GM12878 (cell line): ENCODE measurements around the gene EHMT2. TPM values are rescaled to one million over a fixed set of nuclear protein-coding genes. Genes with fewer than 3 reads are reported as not detected.

Source experiments
- ATAC-seq: fragments of 200-7000 bp; cut with Tn5 transposase; 3 replicates; pipeline ENCODE4 v1.9.1; 2020; ENCODE audit warnings: mild to moderate bottlenecking, moderate library complexity
- BruUV-seq: library from RNA; stranded (reverse); fragments of 400-500 nt; replicated peaks from 2 replicates; lab custom pipeline; 2021; lab: Mats Ljungman, UMichigan
- CTCF ChIA-PET: fragments of 300-600 bp; sonication (Branson Sonifier 250); formaldehyde crosslinking; extraction: SDS; loops from one replicate; lab custom pipeline; 2021; ENCODE audit warnings: inconsistent platforms; lab: Yijun Ruan, JAX
- POLR2A ChIA-PET: fragments of 350-600 bp; formaldehyde crosslinking; extraction: SDS; loops from one replicate; lab custom pipeline; 2021; ENCODE audit warnings: inconsistent platforms; lab: Charles Lee
- RAD21 ChIA-PET: fragments of 300-600 bp; sonication (Branson Sonifier 250); formaldehyde crosslinking; loops from one replicate; lab custom pipeline; 2023; ENCODE audit warnings: antibody characterized with exemption; ENCODE audit not compliant: unreplicated experiment; lab: Charles Lee
- SMC1A ChIA-PET: fragments of 300-600 bp; sonication (Branson Sonifier 250); formaldehyde crosslinking; loops from one replicate; lab custom pipeline; 2023; ENCODE audit not compliant: unreplicated experiment, uncharacterized antibody; lab: Charles Lee
- DNase-seq: peaks from one replicate; pipeline ENCODE4 v3.0.0-alpha.2; 2011; ENCODE audit warnings: low read depth, low spot score
- FAIRE-seq: peaks from 3 replicates; lab custom pipeline; 2011; peaks lifted over from hg19 to GRCh38; lab: Jason Lieb, UNC
- H2AFZ ChIP-seq: 2 replicates; pipeline ENCODE4 v1.6.0; 2011; ENCODE audit warnings: low read depth, low read length, control low read depth; ENCODE audit not compliant: control insufficient read depth
- H3K27ac ChIP-seq: 2 replicates; pipeline ENCODE4 v1.5.1; 2011; ENCODE audit warnings: control low read depth; ENCODE audit not compliant: control insufficient read depth, insufficient read depth
- H3K27me3 ChIP-seq, 2 experiments: replicated peaks in 1 of 2; 2 replicates each; pipeline versions ENCODE4 v1.6.0 to v1.6.1; 2011; ENCODE audit warnings: low read length in 1 of 2; ENCODE audit not compliant: control insufficient read depth in 2 of 2, insufficient read depth in 2 of 2
- H3K36me3 ChIP-seq, 2 experiments: 2 replicates each; pipeline ENCODE4 v1.5.1; 2011; ENCODE audit warnings: low read length in 1 of 2; ENCODE audit not compliant: control insufficient read depth in 2 of 2, insufficient read depth in 2 of 2
- H3K4me1 ChIP-seq: 2 replicates; pipeline ENCODE4 v1.6.1; 2011; ENCODE audit warnings: mild to moderate bottlenecking, low read length, moderate library complexity, mixed read lengths; ENCODE audit not compliant: control insufficient read depth, insufficient read depth
- H3K4me2 ChIP-seq: 2 replicates; pipeline ENCODE4 v1.6.0; 2011; ENCODE audit warnings: control low read depth; ENCODE audit not compliant: control insufficient read depth, insufficient read depth
- H3K4me3 ChIP-seq: fragments of 200-600 bp; sonication (generic); 2 replicates; pipeline ENCODE4 v1.5.1; 2016
- H3K79me2 ChIP-seq: 2 replicates; pipeline ENCODE4 v1.6.0; 2011; ENCODE audit warnings: low read length; ENCODE audit not compliant: control insufficient read depth, insufficient read depth
- H3K9ac ChIP-seq: 2 replicates; pipeline ENCODE4 v1.8.0; 2011; ENCODE audit warnings: low read length, control low read depth, mixed read lengths; ENCODE audit not compliant: control insufficient read depth, insufficient read depth
- H3K9me3 ChIP-seq: replicated peaks from 3 replicates; pipeline ENCODE4 v1.5.1; 2011; ENCODE audit warnings: mild to moderate bottlenecking, low read length; ENCODE audit not compliant: control insufficient read depth, insufficient read depth
- H4K20me1 ChIP-seq: 2 replicates; pipeline ENCODE4 v1.6.0; 2011; ENCODE audit not compliant: control insufficient read depth, insufficient read depth
- CBX5 ChIP-seq: sonication (generic); IDR thresholded peaks from 2 replicates; pipeline ENCODE4 v1.6.1; 2016; ENCODE audit warnings: low read depth, moderate library complexity, mild to moderate bottlenecking, inconsistent platforms
- CEBPB ChIP-seq, 2 experiments: fragments of 150-350 bp in 1 of 2; IDR thresholded peaks; 2 replicates each; pipeline ENCODE4 v1.6.1; 2012 to 2014; ENCODE audit warnings: low read depth in 2 of 2, low read length in 2 of 2, borderline replicate concordance in 1 of 2, inconsistent platforms in 1 of 2
- CREB1 ChIP-seq: IDR thresholded peaks from 2 replicates; pipeline ENCODE4 v1.6.1; 2012; ENCODE audit warnings: low read depth, mild to moderate bottlenecking, inconsistent platforms
- EZH2 ChIP-seq: IDR thresholded peaks from 2 replicates; pipeline ENCODE4 v1.6.1; 2012; ENCODE audit warnings: low read depth, mild to moderate bottlenecking, control low read depth, inconsistent platforms, low read length, borderline replicate concordance; ENCODE audit not compliant: control insufficient read depth
- FOXK2 ChIP-seq: fragments of 450-650 bp; IDR thresholded peaks from 2 replicates; pipeline ENCODE4 v1.6.1; 2017; ENCODE audit warnings: mild to moderate bottlenecking, moderate library complexity
- HDAC2 ChIP-seq: fragments of 200-600 bp; sonication (generic); IDR thresholded peaks from 2 replicates; pipeline ENCODE4 v1.6.1; 2017
- KAT2A ChIP-seq: conservative IDR thresholded peaks from 2 replicates; pipeline ENCODE4 v1.6.1; 2011; ENCODE audit warnings: low read depth, low read length; ENCODE audit not compliant: control insufficient read depth
- MYC ChIP-seq: IDR thresholded peaks from 2 replicates; pipeline ENCODE4 v1.6.1; 2011; ENCODE audit warnings: mild to moderate bottlenecking, low read length, moderate library complexity, inconsistent platforms; ENCODE audit not compliant: insufficient read depth, insufficient replicate concordance, insufficient read length, severe bottlenecking
- NFYA ChIP-seq: IDR thresholded peaks from 2 replicates; pipeline ENCODE4 v1.6.1; 2011; ENCODE audit warnings: low read depth, mild to moderate bottlenecking, low read length, improper control_type of control experiment, borderline replicate concordance
- POLR2A ChIP-seq: IDR thresholded peaks from 2 replicates; pipeline ENCODE4 v1.6.1; 2011; ENCODE audit warnings: low read depth, mild to moderate bottlenecking, low read length
- SIN3A ChIP-seq: IDR thresholded peaks from 2 replicates; pipeline ENCODE4 v1.6.1; 2012; ENCODE audit warnings: low read depth, low read length, improper control_type of control experiment
- SPI1 ChIP-seq: IDR thresholded peaks from 2 replicates; pipeline ENCODE4 v1.6.1; 2011; ENCODE audit warnings: low read depth, mild to moderate bottlenecking, low read length, moderate library complexity, borderline replicate concordance; ENCODE audit not compliant: insufficient read depth
- SRF ChIP-seq, 2 experiments: IDR thresholded peaks; 2 replicates each; pipeline ENCODE4 v1.6.1; 2011; ENCODE audit warnings: low read depth in 2 of 2, low read length in 2 of 2, mild to moderate bottlenecking in 1 of 2, moderate library complexity in 1 of 2
- ZBTB11 ChIP-seq: fragments of 450-650 bp; formaldehyde crosslinking; IDR thresholded peaks from 2 replicates; pipeline ENCODE4 v1.5.0; 2022; ENCODE audit warnings: mild to moderate bottlenecking, missing genetic modification characterization
- WGBS: methylation state at CpG from one replicate; pipeline ENCODE4 v1.1.6; 2016; ENCODE audit warnings: low lambda C conversion rate; ENCODE audit not compliant: insufficient replicate concordance, insufficient coverage; ENCODE audit errors: missing lambda C conversion rate; 5-methylcytosine and 5-hydroxymethylcytosine counted together
- in situ Hi-C: fragments of 300-500 bp; cut with MboI; formaldehyde crosslinking; loops from 9 replicates; pipeline ENCODE4 v1.14.3; 2018; ENCODE audit warnings: mixed read lengths
- intact Hi-C: fragments of 100-400 bp; cut with micrococcal nuclease; formaldehyde crosslinking; loops from one replicate; pipeline ENCODE4 v1.14.2; 2022; ENCODE audit not compliant: unreplicated experiment
- polyA plus RNA-seq, 11 experiments: library from polyadenylated mRNA; depleted of rRNA in 4 of 11; unstranded in 6 of 11; stranded (reverse) in 5 of 11; fragments of >200 nt; fragmentation: Nextera tagmentation in 4 of 11; fragmentation: Illumina TruSeq in 1 of 11; extraction: Ambion mirVana in 4 of 11; extraction: Trizol in 1 of 11; gene quantifications; 1 replicate in 1 of 11; 2 replicates in 10 of 11; pipeline versions ENCODE4 v1.2.1 to v1.2.3, GENCODE V29; 2011 to 2016; ENCODE audit warnings: inconsistent platforms in 2 of 11, missing spikeins in 2 of 11, low read depth in 1 of 11
- total RNA-seq, 4 experiments: library from RNA; depleted of rRNA in 3 of 4; stranded (reverse); fragments of >200 nt in 3 of 4; fragmentation: Illumina TruSeq in 1 of 4; extraction: Trizol in 1 of 4; gene quantifications; 2 replicates each; pipeline versions ENCODE4 v1.2.1 to v1.2.3, GENCODE V29; 2013 to 2021

EHMT2 gene
- total and polyA plus RNA-seq, 10 of the 15 experiments (the other 5 are each of a cell fraction or from before 2014, with no cell fraction given), result 1.7 to 53.2 (median 36.3) TPM

- H3K27ac ChIP-seq, result no peak overlapping the region
- ChIA-PET SMC1A (interaction anchor here (0.7 to 1.1 kb wide), 2 partner anchors 10 to 114 kb away, joined by 3 to 5 read pairs; no protein-coding TSS in a partner anchor), POLR2A (no interaction called here), CTCF (interaction anchor here (0.7 to 1.0 kb wide), 2 partner anchors 9 to 23 kb away, joined by 3 read pairs; no protein-coding TSS in a partner anchor), RAD21 (no interaction called here)
- no peaks in the 10 kb centered on the region for H3K9me3 ChIP-seq
- H4K20me1 ChIP-seq, result no peaks in the 10 kb centered on the region
- no peaks in the 10 kb centered on the region for H3K4me1 ChIP-seq
- intact Hi-C loops (no loop called here), in situ Hi-C loops (no loop called here)
- H3K27me3 ChIP-seq, result peaks cover 0 to 2% of the 10 kb centered on the region in 2 experiments; a peak in 1 of 4 replicates
- no peak overlapping the region for H3K4me3 ChIP-seq
- H3K9ac ChIP-seq, result no peak overlapping the region
- no peaks in the 10 kb centered on the region for H3K79me2 ChIP-seq
- no TSS peak for BruUV-seq
- DNase-seq (no peak), FAIRE-seq (no peak), ATAC-seq (no peak)
- no peak for TF ChIP-seq MYC
- no peak for TF ChIP-seq SRF (IDR thresholded peaks at IDR 0.05; ENCODE audit: low read depth in 2 of 2, low read length in 2 of 2)
- no peak for TF ChIP-seq KAT2A
- no peak for TF ChIP-seq EZH2
- no peak overlapping the region for H3K4me2 ChIP-seq
- WGBS, result 60% methylated on average over 3 of the region's 3 CpGs
- no peak overlapping the region for H2AFZ ChIP-seq
- H3K36me3 ChIP-seq, result no peaks in the 10 kb centered on the region
These were observed 37.5 kb upstream of the EHMT2 start for GRCh38 chr6:31935021-31935420.

- in situ Hi-C loops, result no loop called here
- TF ChIP-seq CBX5, result no peak
- no peak for TF ChIP-seq SIN3A
- TF ChIP-seq HDAC2, result no peak
- TF ChIP-seq CREB1, result no peak
- no peak for TF ChIP-seq MYC
- TF ChIP-seq NFYA, result no peak
- no peak for TF ChIP-seq POLR2A
- TF ChIP-seq ZBTB11, result no peak
- no peak for TF ChIP-seq CEBPB (IDR thresholded peaks at IDR 0.05; ENCODE audit: borderline replicate concordance in 1 of 2, low read depth in 2 of 2, low read length in 2 of 2)
- TF ChIP-seq SPI1, result no peak
- TF ChIP-seq FOXK2, result no peak
These were observed 36.0 kb upstream of the EHMT2 start for GRCh38 chr6:31933537-31933936.

More at GRCh38 chr6:31933537-31933936, 36.0 kb upstream of the EHMT2 start:
- POLR2A ChIA-PET, result no interaction called here
- BruUV-seq, result no TSS peak
- Histone ChIP-seq H3K9ac (no peak overlapping the region), H3K79me2 (no peaks in the 10 kb centered on the region), H4K20me1 (no peaks in the 10 kb centered on the region), H3K27me3 (peaks cover 0 to 2% of the 10 kb centered on the region in 2 experiments; a peak in 1 of 4 replicates), H3K36me3 (no peaks in the 10 kb centered on the region), H3K9me3 (no peaks in the 10 kb centered on the region), H3K4me2 (no peak overlapping the region), H2AFZ (no peak overlapping the region), H3K27ac (no peak overlapping the region), H3K4me1 (no peaks in the 10 kb centered on the region), H3K4me3 (no peak overlapping the region)
- ATAC-seq, result no peak
- CTCF ChIA-PET, result no interaction called here
- 62% methylated on average over 16 of the region's 19 CpGs for WGBS
- intact Hi-C loops, result no loop called here
- RAD21 ChIA-PET, result no interaction called here
- no peak for FAIRE-seq
- SMC1A ChIA-PET, result no interaction called here
- DNase-seq, result no peak
